Ectodermal cell (in vitro differentiated cells): Measurements from ENCODE around the gene CRCP.
"Not testable (repeated sequence)": the region's sequence is repeated elsewhere in the genome, so short reads cannot be mapped to it uniquely, and the experiment has no call there.

Experiments used
- H3K27ac ChIP-seq: 2 replicates; pipeline ENCODE4 v1.7.0; 2013; ENCODE audit warnings: mild to moderate bottlenecking, low read depth, low read length; ENCODE audit not compliant: insufficient read depth, poor library complexity, severe bottlenecking
- H3K27me3 ChIP-seq: 2 replicates; pipeline ENCODE4 v1.7.0; 2013; ENCODE audit warnings: mild to moderate bottlenecking, low read length; ENCODE audit not compliant: insufficient read depth, control insufficient read depth, poor library complexity, severe bottlenecking
- H3K36me3 ChIP-seq: one replicate; pipeline ENCODE4 v1.7.0; 2013; ENCODE audit warnings: low read length; ENCODE audit not compliant: control insufficient read depth, insufficient read depth
- H3K4me1 ChIP-seq: one replicate; pipeline ENCODE4 v1.7.0; 2013; ENCODE audit warnings: low read length; ENCODE audit not compliant: control insufficient read depth, insufficient read depth
- H3K4me3 ChIP-seq: 2 replicates; pipeline ENCODE4 v1.7.0; 2013; ENCODE audit warnings: low read depth, low read length, control low read depth; ENCODE audit not compliant: insufficient read depth
- H3K9me3 ChIP-seq: 2 replicates; pipeline ENCODE4 v1.7.0; 2013; ENCODE audit warnings: mild to moderate bottlenecking, low read length, moderate library complexity; ENCODE audit not compliant: control insufficient read depth
- WGBS, 2 experiments: methylation state at CpG; one replicate each; pipeline ENCODE4 v1.1.7; 2013; ENCODE audit warnings: missing lambda C conversion rate in 2 of 2; 5-methylcytosine and 5-hydroxymethylcytosine counted together

The CRCP gene

DNA sequence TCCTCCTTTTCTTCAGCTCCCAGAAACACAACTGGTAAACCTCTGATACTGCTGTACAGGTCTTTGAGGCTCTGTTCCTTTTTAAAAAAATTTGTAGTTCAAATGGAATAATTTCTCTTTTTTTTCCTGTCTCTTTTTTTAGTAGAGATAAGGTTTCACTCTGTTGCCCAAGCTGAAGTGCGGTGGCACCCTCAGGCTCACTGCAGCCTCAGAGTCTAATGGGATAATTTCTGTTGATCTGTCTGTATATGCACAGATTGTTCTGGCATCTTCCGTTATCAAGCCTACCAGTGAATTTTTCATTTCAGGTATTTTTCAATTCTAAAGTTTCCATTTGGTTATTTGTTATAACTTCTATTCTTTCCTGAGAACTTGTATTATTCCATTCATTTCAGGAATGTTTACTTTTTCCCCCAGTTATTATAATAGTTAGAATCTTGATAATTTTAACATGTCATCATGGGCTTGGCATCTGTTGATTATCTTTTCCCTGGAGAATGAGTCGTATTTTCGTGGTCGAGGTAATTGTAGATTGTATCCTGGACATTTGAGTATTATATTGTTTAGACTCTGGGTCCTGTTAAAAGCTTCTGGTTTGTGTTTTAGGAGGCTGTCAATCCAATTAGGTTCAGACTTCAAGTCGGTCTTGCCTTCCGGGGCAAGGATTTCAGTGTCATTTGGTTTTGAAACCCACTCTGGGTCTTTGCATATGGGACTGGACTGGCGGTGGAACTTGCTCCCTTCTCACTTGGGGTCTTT, 24.5 kb downstream of the CRCP start:
- Histone ChIP-seq H3K9me3 (no peaks in the 10 kb centered on the region), H3K27ac (no peak overlapping the region), H3K36me3 (peaks cover 9% of the 10 kb centered on the region), H3K4me3 (no peak overlapping the region), H3K27me3 (no peaks in the 10 kb centered on the region), H3K4me1 (no peaks in the 10 kb centered on the region)
- WGBS, 2 experiments = 94 to 95% methylated on average over 8 of the region's 8 CpGs

DNA sequence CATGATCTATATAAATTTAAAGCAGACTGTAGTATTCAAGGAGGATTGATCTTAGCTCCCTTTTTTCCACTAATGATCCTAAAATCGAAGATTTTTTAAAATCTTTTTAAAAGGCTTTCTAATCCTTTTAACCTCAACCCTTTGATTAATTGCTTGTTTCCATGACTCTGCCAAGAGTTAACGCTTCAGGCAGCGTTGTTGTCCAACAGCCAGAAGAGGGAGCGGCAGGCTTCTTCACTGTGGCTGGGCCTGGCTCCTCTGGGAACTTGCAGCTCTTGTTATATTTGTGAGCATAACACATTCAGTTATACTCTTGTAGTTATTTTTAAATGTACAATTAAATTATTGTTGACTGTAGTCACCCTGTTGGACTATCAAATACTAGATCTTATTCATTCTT, 26.3 kb downstream of the CRCP start:
- Histone ChIP-seq H3K9me3 (no peaks in the 10 kb centered on the region), H3K36me3 (peaks cover 15% of the 10 kb centered on the region), H3K4me3 (no peak overlapping the region), H3K27me3 (no peaks in the 10 kb centered on the region), H3K4me1 (no peaks in the 10 kb centered on the region), H3K27ac (no peak overlapping the region)
- WGBS, 2 experiments = 85 to 88% methylated on average over 4 of the region's 4 CpGs

DNA sequence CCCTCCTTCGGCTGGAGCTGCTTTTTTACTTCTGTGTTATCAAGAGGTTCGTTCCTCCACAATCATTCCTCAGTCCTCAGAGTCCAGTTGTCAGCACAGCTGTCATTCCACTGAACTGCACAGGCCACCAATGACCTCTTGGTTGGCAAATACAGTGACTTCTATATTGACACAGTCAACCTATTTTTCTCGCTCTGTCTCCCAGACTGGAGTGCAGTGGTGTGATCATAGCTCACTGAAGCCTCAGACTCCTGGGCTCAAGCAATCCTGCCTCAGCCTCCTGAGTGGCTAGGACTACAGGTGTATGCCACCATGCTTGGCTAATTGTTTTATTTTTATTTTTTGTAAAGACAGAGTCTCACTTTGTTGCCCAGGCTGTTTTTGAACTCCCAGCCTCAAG, 27.7 kb downstream of the CRCP start:
- Histone ChIP-seq H3K27ac (no peak overlapping the region), H3K4me3 (no peak overlapping the region), H3K27me3 (no peaks in the 10 kb centered on the region), H3K9me3 (no peaks in the 10 kb centered on the region), H3K36me3 (peaks cover 17% of the 10 kb centered on the region), H3K4me1 (no peaks in the 10 kb centered on the region)
- 91 to 94% methylated on average over 3 of the region's 3 CpGs for WGBS, 2 experiments

DNA sequence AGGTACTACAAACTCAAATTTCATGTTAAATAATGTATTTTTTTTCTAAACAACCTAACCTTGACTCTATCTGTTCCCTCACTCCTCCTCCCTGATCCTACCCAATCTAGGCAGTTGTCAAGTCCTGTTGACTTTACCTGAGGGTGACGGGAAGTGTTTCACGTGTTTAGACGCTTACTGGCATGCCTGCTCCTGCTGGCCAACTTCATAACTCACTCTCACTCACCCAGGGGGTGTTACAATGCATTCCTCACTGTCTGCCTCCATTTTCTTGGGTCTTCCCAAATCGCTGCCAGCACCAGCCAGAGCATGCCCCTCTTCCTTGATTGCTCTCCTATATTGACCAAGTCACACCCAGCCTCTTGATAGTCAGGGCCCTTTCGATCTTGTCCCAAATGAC, 28.3 kb downstream of the CRCP start:
- H3K4me3 ChIP-seq = no peak overlapping the region
- H3K9me3 ChIP-seq = no peaks in the 10 kb centered on the region
- 90 to 94% methylated on average over 5 of the region's 5 CpGs for WGBS, 2 experiments
- H3K36me3 ChIP-seq = peaks cover 23% of the 10 kb centered on the region
- no peaks in the 10 kb centered on the region for H3K27me3 ChIP-seq
- H3K4me1 ChIP-seq = no peaks in the 10 kb centered on the region
- H3K27ac ChIP-seq = no peak overlapping the region

DNA sequence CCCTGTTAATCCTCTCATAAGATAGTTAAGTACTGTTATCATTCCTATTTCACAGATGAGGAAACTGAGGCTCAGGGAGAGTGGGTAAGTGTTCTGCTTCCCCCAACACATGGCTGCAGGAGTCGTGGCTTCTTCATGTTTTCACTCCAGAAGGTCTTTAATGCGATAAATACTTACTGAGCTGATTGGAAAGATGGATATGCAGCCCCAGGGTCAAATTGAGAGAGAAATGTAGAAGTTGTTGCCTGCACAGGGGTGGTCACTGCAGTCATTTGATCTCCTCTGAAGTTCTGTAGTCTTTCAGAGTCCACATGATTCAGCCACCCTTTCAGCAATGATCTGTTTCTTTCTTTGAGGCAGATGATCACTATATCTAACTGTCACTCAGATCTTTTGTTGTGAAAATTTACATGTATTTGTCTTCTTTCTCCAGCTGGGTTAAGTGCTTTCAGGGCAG, 29.3 kb downstream of the CRCP start:
- Histone ChIP-seq H3K9me3 (no peaks in the 10 kb centered on the region), H3K27ac (no peak overlapping the region), H3K4me3 (no peak overlapping the region), H3K36me3 (peaks cover 23% of the 10 kb centered on the region), H3K27me3 (no peaks in the 10 kb centered on the region), H3K4me1 (no peaks in the 10 kb centered on the region)
- WGBS, 2 experiments = 95 to 96% methylated on average over 2 of the region's 2 CpGs

DNA sequence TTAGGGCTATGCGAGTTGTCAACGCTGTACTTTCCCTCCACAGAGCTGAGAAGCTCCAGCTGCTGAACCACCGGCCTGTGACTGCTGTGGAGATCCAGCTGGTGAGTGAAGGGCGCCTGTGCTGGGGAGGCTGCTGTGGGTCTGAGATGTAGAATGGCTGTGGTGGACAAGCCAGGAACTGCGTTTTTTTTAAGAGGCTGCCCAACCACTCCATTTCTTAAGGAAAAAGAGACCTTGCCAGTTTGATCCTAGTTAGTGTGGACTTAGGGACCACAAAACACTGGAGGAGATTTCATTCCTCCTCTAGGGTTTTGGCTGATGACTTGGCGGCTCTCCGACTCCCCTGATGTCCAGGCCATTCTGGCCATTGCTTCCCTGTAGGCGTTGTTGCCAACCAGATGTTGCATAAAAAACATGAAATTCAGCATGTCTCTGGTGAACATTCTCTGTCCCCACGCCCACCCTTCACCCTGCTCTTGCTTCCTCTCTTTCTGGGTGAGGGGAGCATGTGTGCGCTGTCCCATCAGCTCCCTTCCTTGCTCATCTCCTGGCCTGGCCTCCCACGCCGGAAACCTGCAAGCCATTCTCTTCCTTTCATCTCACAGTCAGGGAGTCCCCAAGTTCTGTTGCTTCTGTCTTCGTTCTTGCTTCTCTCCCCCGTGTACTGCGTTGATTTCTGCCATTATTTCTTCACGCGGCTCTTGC, 30.9 kb downstream of the CRCP start:
- H3K4me1 ChIP-seq = no peaks in the 10 kb centered on the region
- H3K27ac ChIP-seq = no peak overlapping the region
- peaks cover 23% of the 10 kb centered on the region for H3K36me3 ChIP-seq
- H3K4me3 ChIP-seq = no peak overlapping the region
- no peaks in the 10 kb centered on the region for H3K27me3 ChIP-seq
- WGBS, 2 experiments = 93 to 94% methylated on average over 17 of the region's 17 CpGs
- no peaks in the 10 kb centered on the region for H3K9me3 ChIP-seq

DNA sequence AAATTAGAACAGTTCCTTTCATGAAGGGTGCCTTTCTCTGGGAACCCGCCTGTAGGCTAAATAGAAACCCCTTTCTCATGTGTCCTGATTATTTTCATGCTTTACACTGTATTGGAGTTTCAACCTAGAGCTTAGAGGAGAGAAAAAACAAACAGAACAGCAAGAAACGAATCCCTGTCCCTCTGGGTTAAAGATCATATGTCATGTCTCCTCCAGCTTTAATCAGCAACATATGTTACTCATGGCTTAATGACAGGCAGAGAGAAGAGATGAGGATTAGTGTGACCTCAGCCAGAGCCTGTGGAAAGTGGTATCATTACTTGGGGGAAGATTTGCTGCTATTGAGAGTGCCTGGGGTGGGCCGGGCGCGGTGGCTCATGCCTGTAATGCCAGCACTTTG, 32.1 kb downstream of the CRCP start:
- Histone ChIP-seq H3K27me3 (no peaks in the 10 kb centered on the region), H3K4me3 (no peak overlapping the region), H3K27ac (no peak overlapping the region), H3K4me1 (no peaks in the 10 kb centered on the region), H3K36me3 (peaks cover 23% of the 10 kb centered on the region), H3K9me3 (no peaks in the 10 kb centered on the region)
- WGBS, 2 experiments = 93 to 97% methylated on average over 5 of the region's 5 CpGs

DNA sequence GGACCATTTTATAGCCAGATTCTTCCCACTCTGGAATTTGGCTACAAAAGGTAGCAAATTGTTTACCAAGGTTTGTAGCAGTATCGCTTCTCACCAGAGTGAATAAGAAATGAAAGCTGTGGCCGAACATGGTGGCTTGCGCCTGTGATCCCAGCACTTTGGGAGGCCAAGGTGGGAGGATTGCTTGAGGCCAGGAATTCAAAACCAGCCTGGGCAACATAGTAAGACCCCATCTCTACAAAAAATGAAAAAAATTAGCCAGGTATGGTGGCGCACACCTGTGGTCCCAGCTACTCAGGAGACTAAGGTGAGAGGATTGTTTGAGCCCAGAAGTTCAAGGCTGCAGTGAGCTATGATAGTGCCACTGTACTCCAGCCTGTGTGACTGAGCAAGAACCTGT, 33.0 kb downstream of the CRCP start:
- not testable (repeated sequence) for H3K27ac ChIP-seq, H3K27me3 ChIP-seq, H3K9me3 ChIP-seq, H3K4me1 ChIP-seq, H3K4me3 ChIP-seq
- H3K36me3 ChIP-seq = peaks cover 23% of the 10 kb centered on the region
- 93 to 98% methylated on average over 4 of the region's 4 CpGs for WGBS, 2 experiments

DNA sequence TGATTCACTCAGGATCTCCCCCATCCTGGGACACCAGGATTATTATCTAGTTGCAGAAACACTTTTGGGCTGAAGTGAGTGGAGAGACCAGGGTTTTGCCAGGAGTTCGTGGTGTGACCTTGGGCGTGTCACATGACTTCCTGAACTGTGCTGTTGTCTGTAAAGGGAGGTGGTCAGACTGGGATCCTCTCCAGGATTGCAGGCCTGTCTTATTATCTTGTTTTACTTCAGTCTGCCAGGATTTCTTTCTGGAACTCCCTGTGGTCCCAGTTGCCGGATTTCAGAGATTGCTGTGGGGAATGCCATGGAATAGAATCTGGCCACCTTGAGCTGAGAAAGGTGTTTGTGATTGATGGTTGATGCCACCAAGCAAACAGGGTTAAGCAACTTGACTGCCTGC, 35.8 kb downstream of the CRCP start:
- H3K36me3 ChIP-seq = peaks cover 15% of the 10 kb centered on the region

DNA sequence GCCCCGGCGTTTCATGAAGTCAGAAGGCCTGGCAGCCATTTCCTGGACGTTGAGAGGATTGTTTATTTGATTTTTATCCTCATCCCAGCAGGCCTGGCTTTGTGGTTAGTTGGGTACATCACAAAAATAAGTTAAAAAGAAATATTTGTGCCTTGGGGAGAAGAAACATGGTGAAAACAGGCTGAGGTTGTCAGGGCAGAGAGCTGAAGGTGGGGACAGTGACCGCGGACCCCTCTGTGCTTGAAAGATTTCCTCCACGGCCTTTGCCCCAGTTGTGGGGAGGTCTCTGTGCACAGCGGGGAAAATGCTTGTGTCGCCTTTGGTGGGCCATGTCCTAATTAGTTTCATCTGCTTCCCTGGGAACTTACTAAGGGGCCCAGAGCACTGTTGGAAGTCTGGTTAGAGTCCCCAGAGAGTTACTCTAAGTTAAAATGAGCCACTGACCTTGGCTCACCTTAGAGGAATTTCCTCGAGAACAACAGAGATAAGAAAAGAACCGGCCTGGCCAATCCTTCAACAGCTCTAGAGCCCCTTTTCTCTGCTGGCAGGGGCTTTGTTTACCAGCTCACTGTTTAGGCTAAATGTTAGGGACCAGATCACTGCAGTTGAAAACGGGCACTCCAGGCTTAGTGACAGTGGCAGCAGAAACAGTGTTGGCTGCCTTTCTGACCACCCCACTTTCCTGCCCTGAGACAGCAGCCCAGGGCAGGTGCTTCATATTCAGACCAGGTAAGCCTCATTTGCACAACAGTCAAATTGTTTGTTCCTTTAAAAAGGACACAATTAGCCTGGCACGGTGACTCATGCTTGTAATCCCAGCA, 37.9 kb downstream of the CRCP start:
- H3K9me3 ChIP-seq = no peaks in the 10 kb centered on the region
- peaks cover 7% of the 10 kb centered on the region for H3K36me3 ChIP-seq
- no peaks in the 10 kb centered on the region for H3K4me1 ChIP-seq
- H3K27ac ChIP-seq = no peak overlapping the region
- no peak overlapping the region for H3K4me3 ChIP-seq
- 78% methylated on average over 12 of the region's 12 CpGs for WGBS, 2 experiments
- H3K27me3 ChIP-seq = no peaks in the 10 kb centered on the region

More for the DNA sequence above, 35.8 kb downstream of the CRCP start:
- H3K27ac ChIP-seq = no peak overlapping the region
- no peaks in the 10 kb centered on the region for H3K9me3 ChIP-seq
- 91 to 95% methylated on average over 3 of the region's 3 CpGs for WGBS, 2 experiments
- no peaks in the 10 kb centered on the region for H3K4me1 ChIP-seq
- no peaks in the 10 kb centered on the region for H3K27me3 ChIP-seq
- no peak overlapping the region for H3K4me3 ChIP-seq
